Peyer's patch (tissue), 4 donors: Measurements from ENCODE around the gene STK17A. TPM values are rescaled to one million over a fixed set of nuclear protein-coding genes. Genes with fewer than 3 reads are reported as not detected.

Source experiments
- DNase-seq, 3 donors: peaks; one replicate each; pipeline ENCODE4 v3.0.0-alpha.2; 2017 to 2019
- H3K27ac ChIP-seq, 4 donors: fragments of 200-600 bp; sonication (generic); one replicate each; pipeline ENCODE4 v1.5.1; 2016 to 2019
- H3K27me3 ChIP-seq, 2 donors: fragments of 200-600 bp; sonication (generic); one replicate each; pipeline ENCODE4 v1.5.1; 2019
- H3K36me3 ChIP-seq, 3 donors: fragments of 200-600 bp; sonication (generic); one replicate each; pipeline ENCODE4 v1.5.1; 2016 to 2019
- H3K4me1 ChIP-seq, 4 donors: fragments of 200-600 bp; sonication (generic); one replicate each; pipeline ENCODE4 v1.5.1; 2016 to 2019
- H3K4me3 ChIP-seq, 4 donors: fragments of 200-600 bp; sonication (generic); 1 replicate in 3 of 4; 2 replicates in 1 of 4; pipeline ENCODE4 v1.5.1; 2016 to 2019; ENCODE audit warnings: mild to moderate bottlenecking in 1 of 4
- H3K9me3 ChIP-seq, 4 donors: fragments of 200-600 bp; sonication (generic); one replicate each; pipeline ENCODE4 v1.5.1; 2016 to 2019; ENCODE audit warnings: mild to moderate bottlenecking in 1 of 4
- POLR2A ChIP-seq, 2 donors: fragments of 450-650 bp; IDR thresholded peaks; one replicate each; pipeline ENCODE4 v1.5.1; 2017; ENCODE audit warnings: antibody characterized with exemption in 2 of 2, mild to moderate bottlenecking in 2 of 2, moderate library complexity in 2 of 2
- total RNA-seq, 4 donors: library from RNA; depleted of rRNA; stranded (reverse); fragments of >200 nt; gene quantifications; one replicate each; pipeline ENCODE4 v1.1.0, GENCODE V29; 2016
- TF ChIP-seq, protein P1 (sequence below), 6 experiments: fragments of 450-650 bp in 4 of 6; fragments of 200-600 bp in 2 of 6; sonication (generic) in 1 of 6; IDR thresholded peaks; one replicate each; pipeline ENCODE4 v1.5.1; 2017 to 2019; ENCODE audit warnings: antibody characterized with exemption in 6 of 6, mild to moderate bottlenecking in 3 of 6, moderate library complexity in 1 of 6

The STK17A gene
- total RNA-seq, 4 donors from 2014 or later: 16.0 to 66.8 (median 17.7) TPM

DNA sequence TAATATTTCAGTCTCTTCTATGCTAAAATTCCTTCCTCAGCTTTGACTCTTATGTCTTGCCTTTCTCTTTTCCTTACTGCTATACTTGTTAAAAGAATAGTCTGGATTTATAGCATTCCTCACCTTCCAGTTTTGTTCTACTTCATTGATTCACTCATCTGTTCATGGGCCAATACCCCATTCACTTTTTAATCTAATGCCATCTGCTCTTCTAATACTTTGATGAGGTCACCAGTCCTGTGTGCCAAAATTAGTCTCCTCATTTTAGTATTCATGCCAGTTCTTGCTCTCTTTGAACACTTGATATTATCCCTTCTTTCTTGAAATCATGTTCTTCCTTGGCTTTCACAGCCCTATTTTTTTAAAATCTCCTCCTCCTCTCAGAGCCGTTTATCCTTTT, 19.3 kb downstream of the STK17A start:
- Histone ChIP-seq H3K4me1 (no peaks in the 10 kb centered on the region), H3K36me3 (peaks cover 0 to 19% (median 0%) of the 10 kb centered on the region in 3 donors), H3K27ac (no peak overlapping the region), H3K4me3 (no peak overlapping the region), H3K27me3 (no peaks in the 10 kb centered on the region), H3K9me3 (no peaks in the 10 kb centered on the region)
- TF ChIP-seq, protein P1, sequence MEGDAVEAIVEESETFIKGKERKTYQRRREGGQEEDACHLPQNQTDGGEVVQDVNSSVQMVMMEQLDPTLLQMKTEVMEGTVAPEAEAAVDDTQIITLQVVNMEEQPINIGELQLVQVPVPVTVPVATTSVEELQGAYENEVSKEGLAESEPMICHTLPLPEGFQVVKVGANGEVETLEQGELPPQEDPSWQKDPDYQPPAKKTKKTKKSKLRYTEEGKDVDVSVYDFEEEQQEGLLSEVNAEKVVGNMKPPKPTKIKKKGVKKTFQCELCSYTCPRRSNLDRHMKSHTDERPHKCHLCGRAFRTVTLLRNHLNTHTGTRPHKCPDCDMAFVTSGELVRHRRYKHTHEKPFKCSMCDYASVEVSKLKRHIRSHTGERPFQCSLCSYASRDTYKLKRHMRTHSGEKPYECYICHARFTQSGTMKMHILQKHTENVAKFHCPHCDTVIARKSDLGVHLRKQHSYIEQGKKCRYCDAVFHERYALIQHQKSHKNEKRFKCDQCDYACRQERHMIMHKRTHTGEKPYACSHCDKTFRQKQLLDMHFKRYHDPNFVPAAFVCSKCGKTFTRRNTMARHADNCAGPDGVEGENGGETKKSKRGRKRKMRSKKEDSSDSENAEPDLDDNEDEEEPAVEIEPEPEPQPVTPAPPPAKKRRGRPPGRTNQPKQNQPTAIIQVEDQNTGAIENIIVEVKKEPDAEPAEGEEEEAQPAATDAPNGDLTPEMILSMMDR (IDR thresholded peaks at IDR 0.05): no peak
- TF ChIP-seq POLR2A (IDR thresholded peaks at IDR 0.05): no peak
- DNase-seq: no peak

DNA sequence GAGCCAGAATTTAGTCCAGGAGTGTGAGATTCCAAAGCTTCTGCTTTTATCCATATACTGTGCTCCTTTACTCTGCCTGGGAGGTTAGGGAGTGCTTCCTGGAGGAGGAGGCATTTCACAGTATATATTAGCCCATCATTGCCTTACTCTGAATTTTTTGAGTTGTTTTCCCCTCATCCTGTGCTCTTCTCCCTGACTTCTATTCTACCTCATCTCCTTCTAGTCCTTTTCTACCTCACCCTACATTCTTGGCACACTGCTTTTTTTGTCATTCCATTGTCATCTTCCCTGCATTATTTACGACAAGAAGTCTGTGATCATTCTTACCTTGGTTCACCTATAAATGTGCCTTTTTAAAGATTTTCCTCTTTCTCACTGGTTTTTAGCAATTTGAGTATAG, 21.3 kb downstream of the STK17A start:
- Histone ChIP-seq H3K27me3 (no peaks in the 10 kb centered on the region), H3K27ac (no peak overlapping the region), H3K36me3 (peaks cover 0 to 20% (median 0%) of the 10 kb centered on the region in 3 donors), H3K4me1 (no peaks in the 10 kb centered on the region), H3K4me3 (no peak overlapping the region), H3K9me3 (no peaks in the 10 kb centered on the region)
- no peak for DNase-seq
- TF ChIP-seq POLR2A (IDR thresholded peaks at IDR 0.05): no peak
- TF ChIP-seq, protein P1 (IDR thresholded peaks at IDR 0.05): no peak

DNA sequence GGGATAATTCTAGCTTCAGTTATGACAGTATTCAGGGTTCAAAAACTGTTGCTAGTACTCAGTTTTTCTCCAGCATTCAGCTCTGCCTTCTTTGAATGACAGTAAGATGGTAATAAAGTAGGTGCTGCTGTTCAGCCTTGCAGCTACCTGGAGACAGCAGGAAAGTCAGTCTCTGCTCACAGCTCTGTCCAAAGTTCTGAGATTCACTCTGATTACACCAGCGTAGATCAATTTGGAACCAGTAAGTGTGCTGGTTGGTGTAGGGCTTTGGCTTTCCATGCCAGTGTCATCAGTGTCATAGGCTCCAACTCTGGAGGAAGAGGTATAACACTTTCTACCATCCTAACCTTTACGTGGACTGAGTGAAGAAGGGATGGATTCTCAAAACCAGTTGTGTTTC, 26.2 kb downstream of the STK17A start:
- Histone ChIP-seq H3K36me3 (peaks cover 0 to 25% (median 0%) of the 10 kb centered on the region in 3 donors), H3K9me3 (no peaks in the 10 kb centered on the region), H3K27ac (no peak overlapping the region), H3K4me1 (peaks cover 0 to 11% (median 4%) of the 10 kb centered on the region in 4 donors), H3K4me3 (no peak overlapping the region), H3K27me3 (no peaks in the 10 kb centered on the region)
- TF ChIP-seq, protein P1 (IDR thresholded peaks at IDR 0.05): no peak
- no peak for TF ChIP-seq POLR2A (IDR thresholded peaks at IDR 0.05)
- DNase-seq: no peak

DNA sequence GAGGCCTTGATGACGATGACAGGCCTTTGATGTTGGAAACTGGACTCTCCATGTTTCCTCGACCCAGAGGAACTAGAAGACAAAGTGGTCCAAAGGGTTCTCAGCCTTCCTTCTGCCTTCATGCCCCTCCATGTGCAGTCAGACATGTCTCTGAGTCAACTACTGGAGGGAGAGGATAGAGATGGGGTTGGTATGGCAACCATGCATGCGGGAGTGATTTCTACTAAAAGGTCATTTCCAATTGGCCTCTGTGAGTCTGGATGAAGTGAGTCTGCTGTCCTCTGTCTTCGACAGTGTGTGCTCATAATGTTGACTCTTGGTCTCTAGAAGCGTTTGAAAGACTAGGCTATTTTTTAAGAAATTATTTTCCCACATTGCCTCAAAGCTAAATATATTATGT, 29.2 kb downstream of the STK17A start:
- Histone ChIP-seq H3K27me3 (no peaks in the 10 kb centered on the region), H3K9me3 (no peaks in the 10 kb centered on the region), H3K4me3 (no peak overlapping the region), H3K4me1 (peaks cover 0 to 11% (median 4%) of the 10 kb centered on the region in 4 donors), H3K27ac (peak overlapping the region in 1 of 4 donors; percentile 19), H3K36me3 (peaks cover 0 to 35% (median 0%) of the 10 kb centered on the region in 3 donors)
- no peak for TF ChIP-seq POLR2A (IDR thresholded peaks at IDR 0.05)
- TF ChIP-seq, protein P1 (IDR thresholded peaks at IDR 0.05): no peak
- DNase-seq: no peak

DNA sequence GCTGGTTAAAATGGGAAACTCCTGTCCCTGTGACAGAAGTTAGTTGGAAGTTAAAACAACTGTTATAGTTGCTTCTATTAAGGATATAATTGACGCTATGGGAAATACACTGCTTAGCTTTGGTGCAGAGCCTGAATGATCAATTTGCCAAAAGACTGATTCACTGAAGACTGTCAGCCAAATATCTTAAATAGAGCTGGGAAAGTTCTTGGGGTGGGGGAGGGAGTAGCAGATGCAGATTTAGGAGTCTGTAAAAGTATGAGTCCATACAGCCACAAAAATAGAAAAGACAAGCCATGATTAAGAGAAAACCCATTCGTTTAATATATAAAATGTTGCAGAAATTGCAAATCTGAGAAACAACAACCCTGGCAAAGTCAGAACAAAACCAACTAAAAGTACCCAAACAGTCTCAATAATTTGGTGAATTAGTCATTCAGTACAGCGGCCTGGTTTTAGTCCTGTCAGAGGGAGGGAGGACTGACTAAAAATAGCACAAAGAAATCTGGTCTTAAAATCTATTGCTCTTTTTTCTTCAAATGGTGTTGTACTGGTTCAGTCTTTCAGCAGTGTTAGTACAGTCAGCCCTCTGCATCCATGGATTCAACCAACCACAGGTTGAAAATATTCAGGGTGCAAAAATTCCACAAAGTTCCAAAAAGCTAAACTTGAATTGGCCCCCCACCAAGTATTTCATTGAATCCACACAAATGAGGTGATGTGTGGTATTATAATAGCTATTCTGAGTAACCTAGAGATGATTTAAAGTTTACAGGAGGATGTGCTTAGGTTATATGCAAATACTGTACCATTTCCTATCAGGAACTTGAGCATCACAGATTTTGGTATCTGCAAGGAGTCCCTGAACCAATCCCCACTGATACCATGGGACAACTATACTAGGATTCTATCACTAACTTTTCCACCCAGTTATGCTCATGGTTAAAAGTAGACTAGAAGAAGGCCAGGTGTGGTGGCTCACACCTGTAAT, 30.0 kb downstream of the STK17A start:
- no peaks in the 10 kb centered on the region for H3K9me3 ChIP-seq
- no peak for DNase-seq
- peaks cover 0 to 11% (median 4%) of the 10 kb centered on the region in 4 donors for H3K4me1 ChIP-seq
- peaks cover 0 to 31% (median 0%) of the 10 kb centered on the region in 3 donors for H3K36me3 ChIP-seq
- no peak overlapping the region for H3K4me3 ChIP-seq
- TF ChIP-seq POLR2A (IDR thresholded peaks at IDR 0.05): no peak
- TF ChIP-seq, protein P1 (IDR thresholded peaks at IDR 0.05): no peak
- no peaks in the 10 kb centered on the region for H3K27me3 ChIP-seq
- peak overlapping the region in 1 of 4 donors; percentile 50 for H3K27ac ChIP-seq
